LNCAP (cell line): ENCODE data around the gene PPP1R12C.

Experiments
- CTCF ChIP-seq: fragments of 450-650 bp; IDR thresholded peaks from 2 replicates; pipeline ENCODE4 v1.5.1; 2017; ENCODE audit warnings: mild to moderate bottlenecking

PPP1R12C gene

DNA sequence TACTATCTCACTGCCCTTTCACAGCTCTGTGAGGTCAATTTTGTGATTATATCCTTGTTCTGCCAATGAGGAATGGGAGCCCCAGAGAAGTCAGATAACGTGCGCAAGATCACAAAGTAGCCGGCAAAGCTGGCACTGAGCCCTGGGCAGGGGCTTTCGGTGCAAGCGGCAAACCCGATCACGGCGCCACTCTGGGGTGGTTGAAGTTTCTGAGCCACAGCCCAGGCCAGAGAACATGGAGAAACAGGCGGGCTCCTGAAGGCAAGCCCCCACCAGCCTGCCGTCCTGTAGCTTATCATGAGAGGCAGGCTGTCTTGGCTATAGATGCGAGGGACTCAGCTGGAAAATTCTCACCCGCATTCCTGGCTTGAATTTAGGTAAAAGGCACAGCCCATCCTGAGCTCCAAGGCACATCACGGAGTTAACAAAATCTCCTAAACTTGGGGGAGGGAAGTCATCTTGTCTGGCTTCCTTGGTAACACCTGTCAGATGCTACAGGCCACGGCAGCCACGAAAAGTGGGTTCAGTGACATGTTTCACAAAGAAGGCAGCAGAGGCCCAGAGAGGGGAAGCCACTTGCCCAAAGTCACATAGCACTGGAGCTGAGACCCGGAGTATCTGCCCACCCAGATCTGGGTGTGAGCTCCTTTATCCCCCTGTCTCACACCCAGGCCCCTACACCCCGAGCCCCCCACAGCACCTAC is 19.1 kb upstream of the PPP1R12C start:
- no peak for TF ChIP-seq CTCF

- no peak for TF ChIP-seq CTCF
These were observed 17.3 kb upstream of the PPP1R12C start for GRCh38 chr19:55134736-55135135.

- no peak for TF ChIP-seq CTCF
These were observed 16.4 kb upstream of the PPP1R12C start for GRCh38 chr19:55133639-55134444.

DNA sequence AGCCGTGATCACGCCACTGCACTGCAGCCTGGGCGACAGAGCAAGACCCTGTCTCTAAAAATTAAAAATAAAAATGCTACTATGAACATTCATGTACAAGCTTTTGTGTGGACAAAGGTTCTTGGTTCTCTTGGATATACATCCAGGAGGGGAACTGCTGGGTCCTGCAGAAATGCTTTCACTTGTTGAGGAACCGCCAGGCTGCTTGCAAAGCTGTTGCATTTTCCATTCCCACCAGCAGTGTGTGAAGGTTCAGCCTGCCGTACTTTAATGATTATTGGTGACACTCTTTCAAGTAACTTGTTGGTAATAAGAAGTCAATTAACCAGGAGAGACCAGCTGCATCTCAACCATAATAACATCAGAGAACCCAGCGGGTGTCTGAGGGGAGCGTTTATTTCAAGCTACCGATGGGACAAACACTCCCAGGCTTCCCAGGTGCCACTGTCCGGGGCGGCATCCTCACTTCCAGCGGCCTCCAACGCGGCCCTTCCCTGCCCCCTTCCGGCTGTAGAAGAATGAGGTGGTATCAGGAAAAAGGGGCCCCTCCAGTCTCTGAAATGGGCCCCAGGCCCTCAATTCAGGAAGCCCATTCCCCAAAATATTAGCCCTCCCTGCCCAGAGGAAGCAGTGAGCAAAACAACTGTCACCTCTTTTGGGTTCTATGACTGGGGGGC is 15.2 kb upstream of the PPP1R12C start:
- TF ChIP-seq CTCF: no peak

- no peak for TF ChIP-seq CTCF
These were observed 14.0 kb upstream of the PPP1R12C start for GRCh38 chr19:55131421-55131820.

- TF ChIP-seq CTCF: no peak
These were observed 1.6 kb upstream of the PPP1R12C start for GRCh38 chr19:55119053-55119452.

GRCh38 chr19:55118401-55118991 is 1.1 kb upstream of the PPP1R12C start:
- TF ChIP-seq CTCF: no peak
